GM19372 (cell line): ENCODE results near the gene CMTM8.
"Not testable (repeated sequence)": the region's sequence is repeated elsewhere in the genome, so short reads cannot be mapped to it uniquely, and the experiment has no call there.

Experiments
- ATAC-seq: cut with Tn5 transposase; IDR thresholded peaks from one replicate; pipeline ENCODE4 v1.9.1; 2021; ENCODE audit warnings: mild to moderate bottlenecking, low read depth, moderate library complexity; ENCODE audit not compliant: unreplicated experiment

Gene CMTM8

GRCh38 chr3:32226875-32227500, 11.5 kb upstream of the CMTM8 start:
- ATAC-seq: no peak

- not testable (repeated sequence) for ATAC-seq
These were observed 9.7 kb upstream of the CMTM8 start for GRCh38 chr3:32228743-32229142.

DNA sequence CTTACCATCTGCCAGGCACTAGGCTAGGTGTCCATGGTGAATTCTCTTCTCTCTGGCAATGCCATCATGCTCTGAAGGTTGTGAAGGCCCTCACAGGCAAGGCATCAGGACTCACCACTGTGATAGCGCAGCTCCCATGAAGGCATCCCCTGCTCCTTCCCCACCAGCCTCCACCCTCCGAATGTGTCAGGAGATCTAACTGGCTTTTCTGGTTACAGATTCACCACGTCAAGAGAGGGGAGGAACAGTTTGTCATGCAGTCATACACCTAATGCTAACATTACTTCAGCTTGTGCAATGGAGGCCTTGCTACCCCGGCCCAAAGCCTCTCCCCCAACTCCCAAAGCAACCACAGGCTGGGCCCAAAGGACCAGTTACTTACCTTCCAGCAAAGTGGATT, 8.9 kb upstream of the CMTM8 start:
- ATAC-seq: no peak

- ATAC-seq: no peak
These were observed 2.1 kb upstream of the CMTM8 start for GRCh38 chr3:32236377-32236776.

DNA sequence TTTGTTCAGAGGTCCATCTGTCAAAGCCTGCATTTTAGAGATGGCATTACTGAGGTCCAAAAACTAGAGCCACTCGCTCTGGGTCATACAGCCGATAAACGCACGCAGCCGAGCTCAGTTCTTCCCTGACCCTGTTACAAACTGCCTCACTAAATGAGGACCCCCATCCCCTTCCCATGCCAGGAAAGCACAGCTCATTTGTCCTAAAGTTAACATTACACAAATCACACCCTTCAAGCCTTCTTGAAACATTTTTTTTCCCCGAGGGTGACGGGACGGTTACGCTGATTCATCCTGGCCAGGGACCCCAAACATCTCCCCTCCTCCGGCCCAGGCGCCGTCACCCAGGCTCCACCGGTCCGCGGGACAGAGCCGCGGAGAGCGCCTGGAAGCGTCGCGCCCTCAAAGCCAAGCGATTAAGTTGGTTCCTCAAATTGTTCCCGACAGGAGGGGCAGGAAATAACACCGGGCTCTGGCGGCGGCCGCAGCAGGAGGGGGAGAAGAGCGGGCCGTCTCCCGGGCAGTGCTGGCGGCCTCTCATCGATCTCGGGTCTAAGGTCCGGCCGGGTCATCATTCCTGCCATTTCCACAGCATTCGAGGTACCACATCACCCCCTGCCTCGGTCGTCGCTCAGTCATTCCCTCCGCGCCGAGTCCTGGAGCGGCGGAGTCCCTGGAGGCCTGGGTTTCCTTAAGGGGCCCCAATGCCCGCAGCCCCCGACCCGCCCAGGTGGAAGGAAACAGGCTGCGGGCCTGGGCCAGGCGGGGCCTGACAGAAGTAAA, 619 bp upstream of the CMTM8 start:
- ATAC-seq: no peak

GRCh38 chr3:32239307-32240158, 1.1 kb downstream of the CMTM8 start:
- no peak for ATAC-seq

GRCh38 chr3:32240159-32240545, 1.7 kb downstream of the CMTM8 start:
- ATAC-seq: no peak

DNA sequence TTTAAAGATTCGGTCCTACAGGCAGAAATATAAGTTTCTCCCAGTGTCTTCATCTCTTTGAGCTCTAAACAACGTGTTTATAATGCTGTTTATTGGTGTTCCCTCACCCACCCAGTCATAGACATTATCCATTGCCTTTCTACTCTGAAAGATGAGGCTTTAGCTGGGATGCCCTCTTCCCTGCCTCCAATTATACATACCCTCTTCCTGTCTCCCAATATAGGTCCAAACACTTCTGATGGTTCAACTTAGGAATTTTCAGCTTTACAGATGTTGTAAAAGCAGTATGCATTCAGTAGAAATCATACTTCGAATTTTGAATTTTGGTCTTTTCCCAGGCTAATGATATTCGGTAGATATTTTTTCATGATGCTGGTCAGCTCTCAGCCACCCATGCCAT, 2.6 kb downstream of the CMTM8 start:
- ATAC-seq: no peak

DNA sequence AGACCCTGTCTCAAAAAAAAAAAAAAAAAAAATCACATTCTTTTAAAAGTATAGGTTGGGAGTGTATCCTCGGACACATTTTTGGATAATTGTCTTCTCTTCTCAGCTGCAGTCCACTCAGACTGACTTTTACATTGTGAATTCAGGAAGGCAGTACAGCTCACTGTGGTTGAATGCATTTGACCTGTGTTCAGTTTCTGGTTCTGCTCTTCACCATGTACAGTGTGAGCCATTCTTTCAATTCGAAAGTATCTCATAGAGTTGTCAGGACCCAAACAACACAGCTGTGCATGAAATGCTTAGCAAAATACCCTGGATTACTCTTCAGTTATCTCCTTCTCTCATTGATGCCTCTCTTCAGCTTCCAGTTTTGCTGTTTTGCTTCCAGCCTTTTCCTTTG, 5.0 kb downstream of the CMTM8 start:
- no peak for ATAC-seq

DNA sequence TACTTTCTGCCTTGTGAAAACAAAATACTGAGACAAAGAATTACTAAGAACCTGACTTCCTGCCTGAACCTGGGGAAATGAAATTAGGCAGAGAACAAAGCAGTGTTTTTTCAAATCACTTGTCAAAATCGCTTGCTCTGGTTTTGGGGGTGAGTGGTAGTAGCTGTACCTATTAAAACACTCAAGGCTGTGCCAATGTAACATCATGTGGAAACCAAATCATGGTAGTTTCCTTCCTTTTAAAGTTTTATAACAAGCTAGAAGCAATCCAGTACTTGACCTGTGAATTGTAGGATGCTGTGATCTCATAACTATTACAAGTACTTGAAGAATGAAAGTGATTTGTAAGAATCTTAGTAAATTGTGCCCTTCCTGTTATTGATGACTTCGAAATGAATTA, 6.7 kb downstream of the CMTM8 start:
- no peak for ATAC-seq

DNA sequence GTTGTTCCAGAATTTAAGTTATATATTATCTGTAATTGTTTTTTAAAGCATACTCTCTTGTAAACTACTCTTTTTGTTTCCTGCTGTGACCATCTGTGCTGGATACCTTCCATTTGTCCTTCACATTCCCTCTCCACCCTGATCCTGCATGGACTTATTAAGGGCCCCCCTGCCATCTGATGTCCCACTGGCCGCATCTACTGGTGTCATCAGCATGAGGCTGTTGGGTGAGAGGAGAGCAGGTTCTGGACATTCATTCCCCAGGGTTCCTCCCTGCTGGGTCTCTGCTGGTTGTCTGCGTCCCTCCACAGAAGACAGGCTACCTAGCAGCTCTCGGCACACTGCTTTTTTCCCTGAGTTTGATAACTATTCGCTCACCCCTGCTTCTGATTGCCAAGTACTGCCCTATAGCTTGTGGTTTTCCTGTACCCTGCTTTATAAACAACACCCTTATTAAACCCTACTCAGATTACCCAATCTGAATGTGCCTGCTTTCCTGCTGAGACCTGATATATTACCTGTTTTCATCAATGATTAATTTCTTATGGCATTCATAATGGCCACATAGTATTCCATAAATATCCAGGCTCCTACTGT, 7.7 kb downstream of the CMTM8 start:
- no peak for ATAC-seq

- ATAC-seq: no peak
These were observed 10.8 kb downstream of the CMTM8 start for GRCh38 chr3:32249184-32249782.

GRCh38 chr3:32254268-32254667, 15.8 kb downstream of the CMTM8 start:
- no peak for ATAC-seq

DNA sequence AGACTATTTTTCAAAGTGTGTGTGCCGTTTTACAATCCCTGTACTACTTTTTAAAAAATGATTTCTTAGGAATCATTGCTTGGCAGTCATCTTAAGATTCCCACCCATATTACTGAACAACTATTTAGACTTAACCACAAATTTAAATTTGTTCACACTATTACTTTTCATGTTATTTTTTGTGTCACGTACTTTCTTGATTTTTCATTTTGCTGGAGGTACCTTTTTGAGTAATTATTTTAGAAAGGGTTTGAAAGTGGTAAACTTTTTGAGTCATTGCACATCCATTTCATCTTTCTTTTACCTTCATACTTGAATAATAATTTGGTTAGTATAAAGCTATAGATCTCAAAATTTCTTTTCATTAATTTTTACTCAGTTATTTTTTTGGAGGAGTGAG, 16.9 kb downstream of the CMTM8 start:
- no peak for ATAC-seq

DNA sequence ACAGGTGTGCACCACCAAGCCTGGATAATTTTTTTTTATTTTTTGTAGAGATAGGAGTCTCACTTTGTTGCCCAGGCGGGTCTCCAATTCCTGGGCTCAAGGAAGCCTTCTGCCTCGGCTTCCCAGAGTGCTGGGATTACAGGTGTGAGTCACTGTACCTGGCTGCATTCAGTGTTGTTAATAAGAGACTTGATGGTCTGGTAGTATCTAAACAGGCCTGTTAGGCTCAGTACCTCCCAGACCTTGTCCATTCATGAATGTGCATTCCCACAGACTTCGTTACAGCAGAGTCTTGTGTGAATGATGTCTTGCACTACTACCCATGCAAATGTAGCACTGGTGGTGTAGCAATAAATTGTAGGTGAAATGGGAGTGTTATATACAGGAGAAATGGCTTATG, 17.7 kb downstream of the CMTM8 start:
- no peak for ATAC-seq

DNA sequence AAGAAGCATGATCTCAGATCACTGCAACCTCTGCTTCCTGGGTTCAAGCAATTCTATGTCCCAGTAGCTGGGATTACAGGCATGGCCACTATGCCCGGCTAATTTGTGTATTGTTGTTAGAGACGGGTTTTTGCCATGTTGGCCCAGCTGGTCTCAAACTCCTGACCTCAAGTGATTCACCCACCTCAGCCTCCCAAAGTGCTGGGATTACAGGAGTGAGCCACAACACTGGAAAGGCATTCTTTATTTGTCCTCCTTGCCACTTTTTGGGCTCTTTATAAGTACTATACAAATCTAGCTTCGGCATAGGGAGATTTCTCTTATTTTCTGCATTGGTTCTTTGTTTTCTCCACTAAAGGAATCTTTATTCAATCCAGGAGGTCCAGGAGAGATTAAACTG, 18.6 kb downstream of the CMTM8 start:
- ATAC-seq: no peak

DNA sequence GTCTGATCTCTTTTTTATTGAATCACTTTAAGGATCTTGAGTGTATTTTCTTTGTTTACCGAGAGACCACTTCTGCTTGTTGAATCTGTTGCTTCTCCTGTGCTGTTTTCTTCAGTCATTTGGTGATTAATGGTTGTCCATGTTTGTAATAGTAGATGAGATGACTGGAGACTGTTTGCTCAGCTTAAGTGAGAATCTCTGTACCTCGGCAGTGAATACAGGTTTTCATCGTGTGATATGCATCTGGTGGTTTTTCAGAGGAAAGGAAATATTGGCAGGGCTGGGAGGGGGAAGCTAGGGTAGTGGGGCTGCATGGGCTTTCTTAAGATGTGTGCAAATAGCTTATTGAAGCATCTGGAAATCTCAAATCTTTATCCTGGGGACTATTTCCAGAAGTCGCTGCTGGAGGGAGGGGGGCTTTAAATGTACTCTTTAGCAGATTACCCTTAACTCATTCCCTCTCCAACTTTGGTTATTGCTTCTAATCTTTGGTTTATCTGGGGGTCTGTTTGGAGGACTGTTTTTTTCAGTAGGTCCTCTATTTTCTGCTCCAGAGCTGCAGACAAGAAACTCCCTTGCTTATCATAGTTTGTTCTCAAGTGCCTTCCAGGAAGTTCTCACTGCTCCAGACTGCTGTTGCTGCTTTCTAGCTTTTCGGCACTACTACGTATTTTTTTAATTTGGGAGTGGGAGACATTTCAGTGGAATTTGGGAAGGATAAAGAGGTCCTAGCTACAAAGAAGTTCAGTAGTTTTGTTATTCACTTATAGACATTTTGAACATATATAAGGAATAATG, 19.4 kb downstream of the CMTM8 start:
- ATAC-seq: no peak

DNA sequence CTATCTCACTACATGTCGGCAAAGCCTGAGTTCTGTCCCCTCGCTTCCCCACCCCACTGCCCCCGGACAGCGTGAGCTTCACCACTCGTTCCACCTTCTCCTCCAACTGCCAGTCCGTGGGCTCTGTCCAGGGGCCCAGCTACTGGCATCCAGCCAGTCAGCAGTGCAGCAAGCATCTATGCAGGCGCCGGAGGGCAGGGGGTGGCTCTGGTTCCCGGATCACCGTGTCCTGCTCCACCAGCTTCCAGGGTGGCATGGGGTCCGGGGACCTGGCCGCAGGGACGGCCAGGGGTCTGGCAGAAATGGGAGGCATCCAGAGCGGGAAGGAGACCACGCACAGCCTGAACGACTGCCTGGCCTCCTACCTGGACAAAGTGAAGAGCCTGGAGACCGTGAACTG, 20.4 kb downstream of the CMTM8 start:
- no peak for ATAC-seq

DNA sequence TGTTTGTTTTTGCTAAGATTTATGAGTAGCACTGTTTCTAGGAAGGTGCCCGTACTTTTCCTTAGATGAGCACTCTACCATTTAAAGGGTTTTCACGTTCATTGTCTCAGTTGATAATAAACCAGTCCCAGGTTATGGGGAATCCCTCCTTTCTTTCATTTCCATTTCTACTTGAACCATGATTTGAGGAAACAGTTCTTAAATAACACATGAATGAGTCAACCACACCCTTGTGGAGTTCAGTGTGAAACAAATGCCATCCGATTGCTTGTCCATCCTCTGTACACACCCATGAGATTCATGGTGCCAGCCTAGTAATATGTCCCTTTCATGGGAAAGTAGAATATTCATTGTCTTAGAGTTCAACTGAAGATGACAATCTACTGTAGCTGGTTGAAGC, 23.1 kb downstream of the CMTM8 start:
- ATAC-seq: no peak

GRCh38 chr3:32262201-32262600, 23.7 kb downstream of the CMTM8 start:
- ATAC-seq: no peak
